ENCODE results near the gene KCNMA1. TPM values are rescaled to one million over a fixed set of nuclear protein-coding genes. Genes with fewer than 3 reads are reported as not detected.

KCNMA1 gene
- total and polyA plus RNA-seq, 10 of the 15 experiments (the other 5 are each of a cell fraction or from before 2014, with no cell fraction given), result 8.5 to 77.0 (median 21.3) TPM

DNA sequence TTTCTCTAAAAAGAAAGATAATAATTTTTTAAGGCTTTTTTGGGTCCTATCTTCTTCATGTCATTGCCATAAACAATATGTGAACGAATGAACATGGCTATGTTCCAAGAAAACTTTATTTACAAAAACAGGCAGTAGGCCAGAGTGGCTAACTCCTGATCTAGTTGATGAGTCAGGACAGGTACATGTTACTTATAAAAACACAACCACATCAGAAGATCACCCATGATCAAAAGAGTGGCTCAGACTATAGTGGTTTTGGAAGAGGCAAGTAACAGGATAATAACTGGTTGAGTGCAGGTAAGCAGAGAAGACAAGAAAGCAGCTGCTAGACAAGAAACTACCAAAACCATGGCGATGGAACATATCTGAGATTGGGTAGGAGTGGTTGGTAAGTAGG, 468.7 kb downstream of the KCNMA1 start:
- WGBS (ENCODE audit: insufficient coverage, insufficient replicate concordance, low lambda C conversion rate, missing lambda C conversion rate), result 0% methylated on average over 2 of the region's 2 CpGs
- no peaks in the 10 kb centered on the region for H4K20me1 ChIP-seq (ENCODE audit: control insufficient read depth, insufficient read depth)
- ATAC-seq (no peak), DNase-seq (ENCODE audit: low read depth, low spot score) (no peak), FAIRE-seq (no peak)
- H3K9me3 ChIP-seq (replicated peaks; ENCODE audit: control insufficient read depth, insufficient read depth, low read length), result no peaks in the 10 kb centered on the region
- H3K4me2 ChIP-seq (ENCODE audit: control insufficient read depth, insufficient read depth), result no peak overlapping the region
- TF ChIP-seq, protein P1, sequence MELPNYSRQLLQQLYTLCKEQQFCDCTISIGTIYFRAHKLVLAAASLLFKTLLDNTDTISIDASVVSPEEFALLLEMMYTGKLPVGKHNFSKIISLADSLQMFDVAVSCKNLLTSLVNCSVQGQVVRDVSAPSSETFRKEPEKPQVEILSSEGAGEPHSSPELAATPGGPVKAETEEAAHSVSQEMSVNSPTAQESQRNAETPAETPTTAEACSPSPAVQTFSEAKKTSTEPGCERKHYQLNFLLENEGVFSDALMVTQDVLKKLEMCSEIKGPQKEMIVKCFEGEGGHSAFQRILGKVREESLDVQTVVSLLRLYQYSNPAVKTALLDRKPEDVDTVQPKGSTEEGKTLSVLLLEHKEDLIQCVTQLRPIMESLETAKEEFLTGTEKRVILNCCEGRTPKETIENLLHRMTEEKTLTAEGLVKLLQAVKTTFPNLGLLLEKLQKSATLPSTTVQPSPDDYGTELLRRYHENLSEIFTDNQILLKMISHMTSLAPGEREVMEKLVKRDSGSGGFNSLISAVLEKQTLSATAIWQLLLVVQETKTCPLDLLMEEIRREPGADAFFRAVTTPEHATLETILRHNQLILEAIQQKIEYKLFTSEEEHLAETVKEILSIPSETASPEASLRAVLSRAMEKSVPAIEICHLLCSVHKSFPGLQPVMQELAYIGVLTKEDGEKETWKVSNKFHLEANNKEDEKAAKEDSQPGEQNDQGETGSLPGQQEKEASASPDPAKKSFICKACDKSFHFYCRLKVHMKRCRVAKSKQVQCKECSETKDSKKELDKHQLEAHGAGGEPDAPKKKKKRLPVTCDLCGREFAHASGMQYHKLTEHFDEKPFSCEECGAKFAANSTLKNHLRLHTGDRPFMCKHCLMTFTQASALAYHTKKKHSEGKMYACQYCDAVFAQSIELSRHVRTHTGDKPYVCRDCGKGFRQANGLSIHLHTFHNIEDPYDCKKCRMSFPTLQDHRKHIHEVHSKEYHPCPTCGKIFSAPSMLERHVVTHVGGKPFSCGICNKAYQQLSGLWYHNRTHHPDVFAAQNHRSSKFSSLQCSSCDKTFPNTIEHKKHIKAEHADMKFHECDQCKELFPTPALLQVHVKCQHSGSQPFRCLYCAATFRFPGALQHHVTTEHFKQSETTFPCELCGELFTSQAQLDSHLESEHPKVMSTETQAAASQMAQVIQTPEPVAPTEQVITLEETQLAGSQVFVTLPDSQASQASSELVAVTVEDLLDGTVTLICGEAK (IDR thresholded peaks at IDR 0.05; ENCODE audit: borderline replicate concordance), result peak; percentile 38; the same call in 1 of the 2 replicates
- TF ChIP-seq, protein P2, sequence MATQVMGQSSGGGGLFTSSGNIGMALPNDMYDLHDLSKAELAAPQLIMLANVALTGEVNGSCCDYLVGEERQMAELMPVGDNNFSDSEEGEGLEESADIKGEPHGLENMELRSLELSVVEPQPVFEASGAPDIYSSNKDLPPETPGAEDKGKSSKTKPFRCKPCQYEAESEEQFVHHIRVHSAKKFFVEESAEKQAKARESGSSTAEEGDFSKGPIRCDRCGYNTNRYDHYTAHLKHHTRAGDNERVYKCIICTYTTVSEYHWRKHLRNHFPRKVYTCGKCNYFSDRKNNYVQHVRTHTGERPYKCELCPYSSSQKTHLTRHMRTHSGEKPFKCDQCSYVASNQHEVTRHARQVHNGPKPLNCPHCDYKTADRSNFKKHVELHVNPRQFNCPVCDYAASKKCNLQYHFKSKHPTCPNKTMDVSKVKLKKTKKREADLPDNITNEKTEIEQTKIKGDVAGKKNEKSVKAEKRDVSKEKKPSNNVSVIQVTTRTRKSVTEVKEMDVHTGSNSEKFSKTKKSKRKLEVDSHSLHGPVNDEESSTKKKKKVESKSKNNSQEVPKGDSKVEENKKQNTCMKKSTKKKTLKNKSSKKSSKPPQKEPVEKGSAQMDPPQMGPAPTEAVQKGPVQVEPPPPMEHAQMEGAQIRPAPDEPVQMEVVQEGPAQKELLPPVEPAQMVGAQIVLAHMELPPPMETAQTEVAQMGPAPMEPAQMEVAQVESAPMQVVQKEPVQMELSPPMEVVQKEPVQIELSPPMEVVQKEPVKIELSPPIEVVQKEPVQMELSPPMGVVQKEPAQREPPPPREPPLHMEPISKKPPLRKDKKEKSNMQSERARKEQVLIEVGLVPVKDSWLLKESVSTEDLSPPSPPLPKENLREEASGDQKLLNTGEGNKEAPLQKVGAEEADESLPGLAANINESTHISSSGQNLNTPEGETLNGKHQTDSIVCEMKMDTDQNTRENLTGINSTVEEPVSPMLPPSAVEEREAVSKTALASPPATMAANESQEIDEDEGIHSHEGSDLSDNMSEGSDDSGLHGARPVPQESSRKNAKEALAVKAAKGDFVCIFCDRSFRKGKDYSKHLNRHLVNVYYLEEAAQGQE (IDR thresholded peaks at IDR 0.05; ENCODE audit: low read depth, low read length), result no peak
- TF ChIP-seq PML (IDR thresholded peaks at IDR 0.05; ENCODE audit: low read length) (no peak), RELA (IDR thresholded peaks at IDR 0.05; ENCODE audit: borderline replicate concordance, partially characterized antibody) (no peak), LARP7 (IDR thresholded peaks at IDR 0.05) (no peak)
- intact Hi-C loops (cut with micrococcal nuclease; ENCODE audit: unreplicated experiment) (loop anchor here (5.0 kb wide), 1 partner anchor 668 kb away; no protein-coding TSS in a partner anchor), in situ Hi-C loops (cut with MboI) (loop anchor here (5.0 kb wide), 2 partner anchors 473 to 548 kb away; no protein-coding TSS in a partner anchor)
- no peak overlapping the region for H2AFZ ChIP-seq (ENCODE audit: control insufficient read depth, low read depth, low read length)
- CTCF ChIA-PET, result interaction anchor here (0.9 to 23.3 kb wide), 23 partner anchors 8 to 669 kb away, joined by 3 to 532 read pairs (median 3); partner anchors contain the start of gene KCNMA1
- POLR2A ChIA-PET, result no interaction called here
- no TSS peak for BruUV-seq (replicated peaks)
- H3K79me2 ChIP-seq (ENCODE audit: control insufficient read depth, insufficient read depth, low read length), result no peaks in the 10 kb centered on the region
- H3K4me1 ChIP-seq (ENCODE audit: control insufficient read depth, insufficient read depth, low read length), result no peaks in the 10 kb centered on the region
- no peaks in the 10 kb centered on the region for H3K27me3 ChIP-seq (replicated peaks in 1 of 2; ENCODE audit: control insufficient read depth in 2 of 2, insufficient read depth in 2 of 2, low read length in 1 of 2)
- no peak overlapping the region for H3K4me3 ChIP-seq
- no peaks in the 10 kb centered on the region for H3K36me3 ChIP-seq (ENCODE audit: control insufficient read depth in 2 of 2, insufficient read depth in 2 of 2, low read length in 1 of 2)
- RAD21 ChIA-PET (ENCODE audit: unreplicated experiment), result interaction anchor here (1.2 to 3.3 kb wide), 7 partner anchors 73 to 544 kb away, joined by 3 to 24 read pairs (median 7); no protein-coding TSS in a partner anchor
- no peak overlapping the region for H3K9ac ChIP-seq (ENCODE audit: control insufficient read depth, insufficient read depth, low read length)
- SMC1A ChIA-PET (ENCODE audit: uncharacterized antibody, unreplicated experiment), result interaction anchor here (0.8 to 10.3 kb wide), 11 partner anchors 10 to 548 kb away, joined by 3 to 113 read pairs (median 5); no protein-coding TSS in a partner anchor
- H3K27ac ChIP-seq (ENCODE audit: control insufficient read depth, insufficient read depth), result no peak overlapping the region
